Left hindlimb (tissue), 1 donor: ENCODE data around the gene RAB3A.
A peak's percentile ranks its signal among the peaks of the same experiment; 100 is the strongest.

Source experiments
- DNase-seq: peaks from one replicate; pipeline ENCODE4 v3.0.0-alpha.2; 2018

Gene RAB3A

DNA sequence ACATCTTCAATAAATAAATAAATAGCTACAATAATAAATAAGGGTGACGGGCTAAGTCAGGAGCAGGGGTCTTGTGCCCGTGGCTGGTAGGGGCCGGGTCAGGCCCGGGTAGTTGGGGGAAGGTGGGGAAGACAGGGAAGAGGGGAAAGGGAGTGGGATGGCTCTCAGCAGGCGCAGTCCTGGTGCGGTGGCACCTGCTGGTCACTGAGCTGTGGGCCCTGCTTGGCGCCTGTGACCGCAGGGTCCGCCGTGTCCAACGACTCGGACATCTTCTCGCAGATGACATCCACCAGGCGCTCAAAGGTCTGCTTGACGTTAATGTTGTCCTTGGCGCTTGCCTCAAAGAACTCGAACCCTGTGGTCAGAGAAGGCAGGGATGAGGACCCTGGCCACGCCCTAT is 6.5 kb downstream of the RAB3A start:
- DNase-seq, result no peak

DNA sequence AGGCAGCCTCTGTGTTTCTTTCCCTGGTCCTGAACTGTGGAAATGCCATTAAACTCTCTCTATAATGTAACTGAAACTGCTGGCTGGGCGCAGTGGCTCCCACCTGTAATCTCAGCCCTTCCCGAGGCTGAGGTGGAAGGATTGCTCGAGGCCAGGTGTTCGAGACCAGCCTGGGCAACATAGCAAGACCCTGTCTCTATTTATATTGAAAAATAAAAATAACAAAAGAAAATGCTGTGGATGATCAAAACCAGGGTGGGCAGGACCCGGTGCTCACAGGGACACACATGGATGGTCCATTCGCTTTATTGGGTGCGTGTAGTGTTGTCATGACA is 7.4 kb downstream of the RAB3A start:
- no peak for DNase-seq

DNA sequence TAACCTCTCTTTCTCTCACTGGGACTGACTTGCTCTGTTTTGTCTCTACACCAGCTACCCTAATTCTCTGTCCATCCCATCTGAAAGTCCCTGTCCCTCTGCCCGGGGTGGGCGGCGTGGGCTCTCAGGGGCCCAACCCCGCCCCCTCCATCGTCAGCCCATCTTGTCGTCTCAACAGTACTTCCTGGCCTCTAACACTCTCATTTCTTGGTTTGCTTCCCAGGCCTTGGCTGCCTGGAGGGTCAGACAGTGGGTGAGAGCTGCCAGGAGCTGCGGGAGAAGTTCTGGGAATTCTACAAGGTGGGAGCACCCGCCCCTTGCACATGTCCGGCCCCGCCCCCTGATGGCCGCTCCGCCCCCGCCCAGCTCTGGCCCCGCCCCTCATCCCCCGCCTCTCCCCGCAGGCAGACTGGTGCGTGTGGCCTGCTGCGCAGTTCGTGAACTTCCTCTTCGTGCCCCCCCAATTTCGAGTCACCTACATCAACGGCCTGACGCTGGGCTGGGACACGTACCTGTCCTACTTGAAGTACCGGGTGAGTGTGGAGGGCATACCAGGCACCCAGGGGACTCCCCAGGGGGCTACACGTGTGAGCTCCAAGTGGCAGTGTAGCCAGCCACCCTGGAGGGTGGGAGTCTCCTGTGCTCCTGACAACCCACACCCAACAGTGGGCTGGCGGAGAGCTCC is 9.1 kb downstream of the RAB3A start:
- DNase-seq, result no peak

DNA sequence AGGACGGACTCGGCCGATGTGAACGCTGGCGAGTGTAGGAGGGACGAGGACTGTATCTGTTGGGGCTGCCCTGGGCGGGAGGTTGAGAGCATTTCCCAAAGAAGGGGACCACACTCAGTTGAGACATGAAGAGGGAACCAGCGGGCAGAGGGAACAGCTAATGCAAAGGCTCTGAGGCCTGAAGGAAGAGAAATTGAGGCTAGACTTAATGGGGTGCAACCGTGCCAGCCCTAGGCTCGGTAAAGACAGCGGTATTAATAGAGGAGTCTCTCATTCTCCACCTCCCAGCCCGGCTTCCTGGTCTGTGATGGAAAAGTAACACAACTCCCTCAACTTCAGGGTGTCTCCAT is 9.7 kb downstream of the RAB3A start:
- no peak for DNase-seq

DNA sequence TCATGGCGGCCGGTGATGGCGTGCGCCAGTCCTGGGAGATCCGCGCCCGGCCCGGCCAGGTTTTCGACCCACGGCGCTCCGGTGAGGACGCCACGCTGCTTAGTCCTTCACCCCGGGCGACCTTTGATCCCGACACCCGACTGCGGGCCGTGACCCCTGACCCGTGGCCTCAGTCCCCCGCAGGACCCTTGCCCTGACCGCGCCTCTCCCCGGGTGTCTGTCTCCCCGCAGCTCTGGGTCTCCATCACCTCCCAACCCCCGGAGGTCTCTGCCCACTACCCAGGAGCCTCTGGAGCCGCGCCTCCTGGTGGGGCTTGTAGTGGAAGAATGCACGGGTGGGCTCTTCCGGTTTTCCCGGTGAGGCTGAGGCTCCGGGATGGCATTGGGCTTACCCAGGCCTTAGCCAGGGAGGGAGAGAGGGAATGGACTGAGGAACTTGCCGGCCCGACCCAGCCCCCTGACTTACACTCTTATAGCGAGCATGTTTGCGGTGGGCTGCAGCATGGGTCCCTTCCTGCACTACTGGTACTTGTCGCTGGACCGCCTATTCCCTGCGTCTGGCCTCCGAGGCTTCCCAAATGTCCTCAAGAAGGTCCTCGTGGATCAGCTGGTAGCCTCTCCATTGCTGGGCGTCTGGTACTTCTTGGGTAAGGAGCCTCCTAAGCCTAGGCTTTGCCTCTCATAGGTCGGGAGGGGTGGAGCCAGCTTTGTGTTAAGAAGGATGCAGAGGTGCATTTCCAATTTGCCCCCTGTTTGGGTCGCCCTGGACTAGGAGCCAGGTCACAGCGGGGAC is 10.3 kb downstream of the RAB3A start:
- no peak for DNase-seq

DNA sequence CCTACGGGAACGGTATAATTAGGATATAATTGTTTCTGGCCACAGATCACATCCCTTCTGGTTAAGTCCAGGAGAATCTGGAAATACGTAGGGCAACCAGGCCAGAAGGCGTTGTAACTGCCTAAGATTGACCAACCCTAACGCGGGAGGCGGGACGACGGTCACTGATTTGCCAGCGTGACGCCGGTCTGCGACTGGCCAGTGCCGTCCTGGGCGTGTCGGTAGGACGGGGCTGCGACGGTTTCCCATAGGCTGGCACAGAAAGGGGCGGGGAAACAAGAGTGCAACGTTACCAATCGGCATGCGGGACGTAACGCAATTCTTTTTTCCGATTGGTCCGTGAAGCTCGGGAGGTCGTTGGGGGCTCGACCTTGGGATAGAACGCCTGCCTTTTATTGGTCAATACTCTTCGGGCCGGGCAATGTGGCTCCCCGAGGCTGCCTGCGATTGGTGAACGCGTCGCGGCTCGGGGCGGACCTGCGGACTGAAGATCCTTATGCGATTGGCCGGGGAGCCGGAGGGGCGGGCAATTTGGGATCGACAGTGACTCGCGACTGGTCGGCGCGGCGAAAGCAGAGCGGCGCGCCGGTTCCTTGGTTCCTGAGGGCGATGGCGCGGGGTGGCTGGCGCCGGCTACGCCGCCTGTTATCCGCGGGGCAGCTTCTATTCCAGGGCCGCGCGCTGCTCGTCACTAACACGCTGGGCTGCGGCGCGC is 11.0 kb downstream of the RAB3A start, which contains the start of gene MPV17L2:
Gene MPV17L2 (plus strand): TSS at position 546 of the 715 bp plus-strand sequence. CDS start 64 bp downstream, at position 610.
- DNase-seq, result peak; percentile 100

- no peak for DNase-seq
These were observed 12.2 kb downstream of the RAB3A start for GRCh38 chr19:18191640-18192062.

DNA sequence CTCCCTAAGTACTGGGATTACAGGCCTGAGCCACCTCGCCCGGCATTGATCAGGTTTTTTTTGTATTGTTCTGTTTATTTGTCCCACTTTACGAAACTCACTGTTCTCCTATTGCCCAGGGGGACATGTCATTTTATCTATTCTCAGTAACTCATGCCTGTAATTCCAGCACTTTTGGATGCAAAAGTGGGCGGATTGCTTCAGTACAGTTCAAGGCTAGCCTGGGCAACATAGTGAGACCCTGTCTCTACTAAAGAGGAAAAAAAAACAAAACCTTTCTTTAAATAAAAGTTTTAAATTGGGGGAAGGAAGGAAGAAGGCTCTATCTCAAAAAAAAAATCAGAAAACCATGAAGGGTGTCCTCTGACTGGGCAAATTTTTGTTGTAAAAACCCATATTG is 13.6 kb downstream of the RAB3A start:
- no peak for DNase-seq

DNA sequence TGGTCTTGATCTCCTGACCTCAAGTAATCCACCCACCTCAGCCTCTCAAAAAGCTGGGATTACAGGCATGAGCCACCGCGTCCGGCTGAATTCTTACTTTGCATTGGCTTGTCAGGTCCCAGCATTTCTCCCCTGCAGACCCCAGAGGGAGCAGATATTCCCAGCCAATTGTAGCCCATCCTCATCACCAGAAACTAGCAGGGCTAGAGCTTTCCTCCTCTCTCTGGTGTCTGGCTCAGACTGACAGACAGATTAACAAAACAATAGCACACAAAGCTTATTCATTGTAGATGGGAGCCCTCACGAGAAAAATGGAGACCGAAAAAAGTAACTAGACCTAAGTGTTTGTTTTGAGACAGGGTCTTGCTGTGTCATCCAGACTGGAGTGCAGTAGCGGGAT is 18.3 kb downstream of the RAB3A start:
- no peak for DNase-seq

- DNase-seq, result no peak
These were observed 20.3 kb downstream of the RAB3A start for GRCh38 chr19:18183529-18183928.

- DNase-seq, result no peak
These were observed 23.9 kb downstream of the RAB3A start for GRCh38 chr19:18179957-18180356.

DNA sequence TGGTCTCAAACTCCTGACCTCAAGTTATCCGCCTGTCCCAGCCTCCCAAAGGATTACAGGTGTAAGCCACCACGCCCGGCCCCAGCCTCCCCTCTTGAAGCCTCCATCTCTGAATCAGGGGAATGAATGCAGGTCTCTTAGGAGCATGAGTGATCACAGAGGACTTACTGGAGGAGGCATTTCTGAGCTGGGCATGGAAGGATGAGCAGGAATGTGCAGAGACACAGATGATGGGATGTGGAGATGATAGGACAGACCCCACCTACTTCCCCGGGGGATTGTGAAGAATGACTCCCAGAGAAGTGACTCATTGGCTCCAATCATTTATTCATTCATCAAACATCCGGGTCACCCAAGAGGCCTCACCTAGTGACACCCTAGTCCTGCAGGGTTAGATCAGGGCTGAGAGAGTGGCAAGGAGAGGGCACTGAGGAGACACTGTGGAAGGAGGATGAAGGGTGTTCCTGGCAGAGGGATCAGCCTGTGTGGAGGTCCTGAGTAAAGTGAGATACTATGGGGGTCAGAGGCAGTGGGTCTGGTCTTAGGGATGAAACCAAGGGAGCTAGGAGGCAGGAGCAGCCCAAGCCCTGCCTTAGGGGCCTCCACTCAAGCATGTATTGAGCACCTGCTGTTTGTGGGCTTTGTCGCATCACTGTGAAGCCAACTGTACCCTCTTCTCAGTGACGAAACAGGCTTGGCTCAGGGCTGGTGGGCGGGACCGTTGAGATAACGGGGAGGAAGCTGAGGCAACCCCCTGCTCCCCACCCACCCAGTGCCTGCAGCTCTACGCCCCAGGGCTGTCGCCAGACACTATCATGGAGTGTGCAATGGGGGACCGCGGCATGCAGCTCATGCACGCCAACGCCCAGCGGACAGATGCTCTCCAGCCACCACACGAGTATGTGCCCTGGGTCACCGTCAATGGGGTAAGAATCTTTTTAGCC is 27.2 kb downstream of the RAB3A start:
- DNase-seq, result no peak

DNA sequence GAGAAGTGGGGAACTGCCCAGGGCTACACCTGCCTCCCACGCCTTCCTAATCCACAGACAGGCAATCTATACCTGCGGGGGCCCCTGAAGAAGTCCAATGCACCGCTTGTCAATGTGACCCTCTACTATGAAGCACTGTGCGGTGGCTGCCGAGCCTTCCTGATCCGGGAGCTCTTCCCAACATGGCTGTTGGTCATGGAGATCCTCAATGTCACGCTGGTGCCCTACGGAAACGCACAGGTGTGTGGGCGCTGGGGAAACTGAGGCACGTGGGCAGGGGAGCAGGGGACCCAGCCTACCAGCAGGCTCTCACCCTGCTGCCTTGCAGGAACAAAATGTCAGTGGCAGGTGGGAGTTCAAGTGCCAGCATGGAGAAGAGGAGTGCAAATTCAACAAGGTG is 28.9 kb downstream of the RAB3A start:
- no peak for DNase-seq

DNA sequence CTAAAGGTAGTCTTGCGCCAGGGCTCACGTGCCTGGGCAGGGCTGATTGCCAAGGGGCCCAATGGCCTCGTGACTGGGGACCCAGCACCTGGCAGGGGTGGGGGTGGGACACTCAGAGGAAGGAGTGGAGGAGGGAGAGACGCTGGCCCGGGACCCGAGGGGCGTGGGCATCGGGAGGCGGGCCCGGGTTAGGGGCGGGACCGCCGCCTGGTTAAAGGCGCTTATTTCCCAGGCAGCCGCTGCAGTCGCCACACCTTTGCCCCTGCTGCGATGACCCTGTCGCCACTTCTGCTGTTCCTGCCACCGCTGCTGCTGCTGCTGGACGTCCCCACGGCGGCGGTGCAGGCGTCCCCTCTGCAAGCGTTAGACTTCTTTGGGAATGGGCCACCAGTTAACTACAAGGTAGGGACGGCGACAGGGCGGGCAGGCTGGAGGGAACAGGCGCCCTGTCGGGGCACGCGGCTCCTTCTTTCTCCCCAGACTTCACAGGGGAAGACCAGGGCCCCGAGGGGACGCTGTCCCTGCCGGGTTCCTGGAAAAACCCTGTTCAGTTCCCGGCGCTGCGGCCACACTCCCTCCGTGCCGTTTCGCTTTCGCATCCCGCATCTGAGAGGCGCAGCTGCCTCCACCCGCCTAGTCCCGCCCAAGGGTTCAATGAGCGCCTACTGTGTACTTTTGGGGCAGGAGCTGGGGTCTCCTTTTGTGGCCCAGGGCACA is 30.1 kb downstream of the RAB3A start, which contains the start of gene IFI30:
Gene IFI30 (plus strand): TSS at position 242 of the 717 bp plus-strand sequence. CDS start 29 bp downstream, at position 271.
- no peak for DNase-seq

- no peak for DNase-seq
These were observed 30.7 kb downstream of the RAB3A start for GRCh38 chr19:18173054-18173571.

DNA sequence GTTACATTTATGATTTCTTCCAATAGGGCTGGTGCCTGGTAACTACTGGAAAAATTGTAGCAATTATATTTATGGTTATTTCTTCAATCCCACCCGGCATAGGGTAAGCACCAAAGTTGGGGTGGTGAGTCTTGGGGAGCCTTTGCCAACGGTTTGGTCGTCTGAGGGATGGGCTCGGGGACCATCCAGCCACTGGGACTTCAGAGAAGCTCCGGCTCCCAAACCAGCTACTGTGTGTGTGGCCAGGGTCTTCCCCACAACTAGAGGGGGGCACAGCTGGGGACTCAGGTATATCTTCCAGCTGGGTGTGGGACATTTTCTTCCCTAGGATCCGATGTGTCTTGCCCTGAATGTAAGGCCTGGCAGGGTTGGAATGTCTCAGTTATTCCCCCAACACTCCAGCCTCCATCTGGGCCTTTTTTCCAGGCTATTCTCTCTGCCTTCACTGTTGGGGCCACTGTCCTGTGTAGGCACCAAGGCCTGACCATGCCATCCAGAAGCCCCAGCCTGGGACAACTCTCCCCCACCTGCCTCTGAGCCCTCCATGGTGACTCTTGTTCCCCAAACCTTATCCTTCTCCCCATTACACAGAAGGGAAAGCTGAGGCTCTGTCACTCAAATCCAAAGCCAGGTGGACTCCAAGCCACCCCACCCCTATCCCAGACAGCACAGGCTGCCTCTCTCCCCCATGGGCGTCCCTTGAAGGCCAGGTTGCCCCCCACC is 31.4 kb downstream of the RAB3A start:
- DNase-seq, result no peak

GRCh38 chr19:18171605-18172327 is 32.1 kb downstream of the RAB3A start:
- no peak for DNase-seq

DNA sequence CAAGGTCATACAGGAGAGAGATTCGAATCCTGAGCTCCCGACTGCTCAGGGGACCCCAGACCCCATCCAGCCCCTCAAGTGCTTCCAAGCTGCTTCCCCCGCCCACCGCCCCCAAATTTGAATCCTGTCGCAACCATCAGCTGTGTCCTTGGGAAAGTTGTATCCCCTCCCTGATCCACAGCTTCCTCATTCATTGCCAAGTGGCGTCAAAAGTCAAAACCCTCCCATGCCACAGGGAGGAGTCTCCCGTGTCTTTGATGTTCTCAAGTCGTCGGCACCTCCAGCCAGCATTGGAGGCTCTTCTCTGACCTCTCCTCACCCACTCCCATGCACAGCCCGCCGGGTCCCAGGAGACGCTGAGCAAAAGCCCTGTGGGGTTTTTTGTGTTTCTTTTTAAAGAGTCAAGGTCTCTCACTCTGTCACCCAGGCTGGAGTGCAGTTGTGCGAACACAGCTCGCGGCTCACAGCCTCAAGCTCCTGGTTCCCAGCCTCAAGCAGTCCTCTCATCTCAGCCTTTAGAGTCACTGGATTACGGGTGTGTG is 33.1 kb downstream of the RAB3A start:
- DNase-seq, result no peak

DNA sequence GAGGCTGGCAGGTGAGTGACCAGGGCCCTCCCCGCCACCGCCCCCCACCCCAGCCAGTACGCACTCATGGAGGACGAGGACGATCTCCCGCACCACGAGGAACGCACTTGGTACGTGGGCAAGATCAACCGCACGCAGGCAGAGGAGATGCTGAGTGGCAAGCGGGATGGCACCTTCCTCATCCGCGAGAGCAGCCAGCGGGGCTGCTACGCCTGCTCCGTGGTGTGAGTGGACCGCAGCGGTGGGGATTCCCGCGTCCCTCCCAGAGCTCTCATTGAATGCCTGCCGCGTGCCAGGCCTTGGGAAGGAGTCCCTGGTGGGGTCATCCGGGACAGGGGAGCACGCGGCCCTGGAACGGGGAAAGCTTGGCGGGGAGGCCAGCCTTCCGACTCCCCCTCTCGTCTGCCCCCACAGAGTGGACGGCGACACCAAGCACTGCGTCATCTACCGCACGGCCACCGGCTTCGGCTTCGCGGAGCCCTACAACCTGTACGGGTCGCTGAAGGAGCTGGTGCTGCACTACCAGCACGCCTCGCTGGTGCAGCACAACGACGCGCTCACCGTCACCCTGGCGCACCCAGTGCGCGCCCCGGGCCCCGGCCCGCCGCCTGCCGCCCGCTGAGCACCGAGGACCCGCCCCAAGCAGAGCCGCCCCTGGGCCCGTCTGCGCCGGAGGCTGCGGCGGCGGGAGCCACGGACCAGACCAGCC is 35.0 kb downstream of the RAB3A start:
- DNase-seq, result no peak
